ENCODE results near the gene ATP8B3. TPM values are rescaled to one million over a fixed set of nuclear protein-coding genes. Genes with fewer than 3 reads are reported as not detected.
A peak's percentile ranks its signal among the peaks of the same experiment; 100 is the strongest.

ATP8B3 gene
- total RNA-seq, 2 donors from 2014 or later, result 2.3 to 3.4 TPM

GRCh38 chr19:1855828-1856255 is 43.8 kb upstream of the ATP8B3 start:
- 72 to 81% methylated on average over 5 to 13 of the region's 13 CpGs for WGBS, 2 experiments (ENCODE audit: insufficient coverage in 1 of 2, insufficient read length in 1 of 2)
- Mint-ChIP-seq H3K4me3 (peak overlapping the region; percentile 39), H3K27me3 (ENCODE audit: insufficient read depth) (no peaks in the 10 kb centered on the region), H3K9me3 (no peaks in the 10 kb centered on the region), H3K4me1 (peaks cover 30% of the 10 kb centered on the region), H3K36me3 (ENCODE audit: low read depth) (peaks cover 7% of the 10 kb centered on the region), H3K27ac (peak overlapping the region; percentile 84)
- H3K27me3 ChIP-seq (ENCODE audit: control insufficient read depth, insufficient read depth, low read length, poor library complexity, severe bottlenecking), result no peaks in the 10 kb centered on the region
- peaks cover 4% of the 10 kb centered on the region for H3K36me3 ChIP-seq (ENCODE audit: control insufficient read depth, insufficient read depth, low read length)
- H3K9me3 ChIP-seq (ENCODE audit: control insufficient read depth, low read length), result no peaks in the 10 kb centered on the region
- peaks cover 28% of the 10 kb centered on the region for H3K4me1 ChIP-seq (ENCODE audit: control insufficient read depth, insufficient read depth, low read length)
- peak; percentile 65 for DNase-seq
- no peak overlapping the region for H3K9ac ChIP-seq (ENCODE audit: extremely low read depth, low read length, poor library complexity, severe bottlenecking)
- peak overlapping the region; percentile 40 for H3K4me3 ChIP-seq (ENCODE audit: low read length)
- TF ChIP-seq CTCF (conservative IDR thresholded peaks at IDR 0.05), result no peak
- H3K27ac ChIP-seq (ENCODE audit: low read depth, low read length), result peak overlapping the region; percentile 89

GRCh38 chr19:1855040-1855827 is 43.2 kb upstream of the ATP8B3 start:
- Mint-ChIP-seq H3K27me3 (ENCODE audit: insufficient read depth) (no peaks in the 10 kb centered on the region), H3K36me3 (ENCODE audit: low read depth) (peaks cover 8% of the 10 kb centered on the region), H3K9me3 (no peaks in the 10 kb centered on the region), H3K27ac (peak overlapping the region; percentile 84), H3K4me1 (peaks cover 27% of the 10 kb centered on the region), H3K4me3 (peak overlapping the region; percentile 39)
- Histone ChIP-seq H3K36me3 (ENCODE audit: control insufficient read depth, insufficient read depth, low read length) (peaks cover 4% of the 10 kb centered on the region), H3K4me3 (ENCODE audit: low read length) (peak overlapping the region; percentile 40), H3K9ac (ENCODE audit: extremely low read depth, low read length, poor library complexity, severe bottlenecking) (no peak overlapping the region), H3K27ac (ENCODE audit: low read depth, low read length) (peak overlapping the region; percentile 89), H3K27me3 (ENCODE audit: control insufficient read depth, insufficient read depth, low read length, poor library complexity, severe bottlenecking) (no peaks in the 10 kb centered on the region), H3K4me1 (ENCODE audit: control insufficient read depth, insufficient read depth, low read length) (peaks cover 28% of the 10 kb centered on the region), H3K9me3 (ENCODE audit: control insufficient read depth, low read length) (no peaks in the 10 kb centered on the region)
- WGBS, 2 experiments (ENCODE audit: insufficient coverage in 1 of 2, insufficient read length in 1 of 2), result 22 to 42% methylated on average over 9 to 32 of the region's 33 CpGs
- peak; percentile 99 for DNase-seq
- TF ChIP-seq CTCF (conservative IDR thresholded peaks at IDR 0.05), result no peak

GRCh38 chr19:1854542-1855039 is 42.5 kb upstream of the ATP8B3 start:
- Mint-ChIP-seq H3K36me3 (ENCODE audit: low read depth) (peaks cover 8% of the 10 kb centered on the region), H3K4me3 (peak overlapping the region; percentile 39), H3K4me1 (peaks cover 27% of the 10 kb centered on the region), H3K9me3 (no peaks in the 10 kb centered on the region), H3K27ac (peak overlapping the region; percentile 66), H3K27me3 (ENCODE audit: insufficient read depth) (no peaks in the 10 kb centered on the region)
- H3K27ac ChIP-seq (ENCODE audit: low read depth, low read length), result peak overlapping the region; percentile 74
- no peaks in the 10 kb centered on the region for H3K27me3 ChIP-seq (ENCODE audit: control insufficient read depth, insufficient read depth, low read length, poor library complexity, severe bottlenecking)
- WGBS, 2 experiments (ENCODE audit: insufficient coverage in 1 of 2, insufficient read length in 1 of 2), result 86 to 88% methylated on average over 19 to 37 of the region's 37 CpGs
- H3K36me3 ChIP-seq (ENCODE audit: control insufficient read depth, insufficient read depth, low read length), result peaks cover 4% of the 10 kb centered on the region
- DNase-seq, result no peak
- peaks cover 24% of the 10 kb centered on the region for H3K4me1 ChIP-seq (ENCODE audit: control insufficient read depth, insufficient read depth, low read length)
- H3K9ac ChIP-seq (ENCODE audit: extremely low read depth, low read length, poor library complexity, severe bottlenecking), result no peak overlapping the region
- no peak overlapping the region for H3K4me3 ChIP-seq (ENCODE audit: low read length)
- no peaks in the 10 kb centered on the region for H3K9me3 ChIP-seq (ENCODE audit: control insufficient read depth, low read length)
- TF ChIP-seq CTCF (conservative IDR thresholded peaks at IDR 0.05), result peak; percentile 31

All from endodermal cell (in vitro differentiated cells).